Measurements from ENCODE around the gene NSUN6.

Gene NSUN6

DNA sequence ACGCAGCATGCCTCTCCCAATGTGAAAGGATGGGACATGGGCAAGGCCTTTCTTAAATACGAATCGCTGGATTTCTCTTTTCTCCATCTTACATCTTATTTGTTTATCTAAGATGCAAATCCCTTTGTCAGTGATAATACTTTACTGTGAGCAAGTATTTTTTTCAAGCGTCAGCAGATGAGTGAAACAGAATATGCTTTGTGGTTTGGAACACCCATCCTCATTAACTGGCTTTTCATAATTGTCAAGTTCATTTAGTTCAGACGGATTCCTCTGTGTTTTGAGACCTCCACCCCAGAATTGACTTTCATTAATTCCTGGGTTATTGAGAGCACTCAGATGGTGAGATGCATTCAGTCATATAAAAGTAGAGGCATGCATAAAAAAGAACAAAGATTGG lies 149.8 kb downstream of the NSUN6 start:
- no peak for DNase-seq (ENCODE audit: low read depth in 2 of 2)

DNA sequence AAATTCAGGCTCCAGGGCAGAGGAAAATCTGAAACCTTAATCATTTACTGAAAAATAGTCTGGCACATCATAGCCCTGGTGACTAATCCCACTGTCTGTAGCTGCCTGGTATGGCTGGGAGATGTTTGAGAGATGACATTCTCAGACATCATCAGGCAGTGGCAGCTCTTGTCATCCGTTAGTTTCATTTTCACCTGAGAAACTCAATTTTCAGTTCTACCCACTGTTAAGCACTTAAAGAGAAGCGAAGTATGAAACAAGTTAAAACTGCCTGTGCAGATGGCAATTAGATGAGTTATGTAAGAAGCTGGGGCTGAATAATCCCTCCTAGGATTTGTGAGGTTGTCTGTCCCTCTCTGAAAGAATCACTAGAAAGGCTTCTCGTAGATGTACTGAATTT lies 150.2 kb downstream of the NSUN6 start:
- DNase-seq (ENCODE audit: low read depth in 2 of 2), result peak in 1 of 2 donors; percentile 1

GRCh38 chr10:18500576-18500975 lies 150.8 kb downstream of the NSUN6 start:
- DNase-seq (ENCODE audit: low read depth in 2 of 2), result no peak

DNA sequence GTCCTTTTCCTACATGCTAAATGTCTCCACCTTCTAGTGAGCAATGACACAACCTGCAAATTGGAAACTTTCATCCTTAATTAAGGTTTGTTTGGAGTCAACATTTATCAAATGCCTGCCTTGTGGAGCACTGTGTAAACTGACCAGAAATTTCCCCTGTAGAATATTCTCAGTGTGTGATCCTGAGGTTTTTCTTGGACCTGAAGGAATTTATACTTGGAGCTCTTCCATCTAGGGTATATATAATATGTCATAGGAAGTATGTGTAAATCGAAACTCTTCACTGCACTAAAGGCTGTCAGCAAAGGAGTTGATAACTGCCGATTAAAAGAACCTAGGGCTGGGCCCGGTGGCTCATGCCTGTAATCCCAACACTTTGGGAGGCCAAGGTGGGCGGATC lies 152.4 kb downstream of the NSUN6 start:
- DNase-seq (ENCODE audit: low read depth in 2 of 2), result no peak

DNA sequence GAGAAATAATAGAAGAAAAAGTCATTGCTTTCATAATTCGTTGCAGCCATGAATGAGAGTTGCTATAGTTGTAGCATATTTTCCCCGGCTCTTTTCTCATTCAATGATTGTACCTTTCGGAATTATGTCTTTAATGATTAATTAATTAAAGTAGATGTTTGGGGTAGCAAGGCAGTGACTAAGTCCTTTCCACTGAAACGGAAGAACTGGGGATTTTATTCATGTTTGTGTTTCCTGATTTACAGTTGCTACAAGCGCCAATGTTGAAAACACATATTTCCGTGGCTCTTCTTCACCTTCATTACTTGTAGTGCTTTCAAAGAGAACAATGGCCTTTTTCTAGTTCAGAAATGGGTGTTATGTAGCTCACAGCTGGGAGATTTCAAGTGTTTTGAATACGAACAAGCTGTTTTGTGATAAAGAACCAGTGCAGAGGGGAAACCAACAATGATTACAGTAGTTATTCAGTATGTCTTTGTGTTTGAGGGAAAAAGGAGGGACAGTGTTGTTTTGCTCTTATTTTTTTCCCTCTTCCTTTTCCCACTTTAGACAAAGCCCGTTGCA lies 153.5 kb downstream of the NSUN6 start:
- no peak for DNase-seq (ENCODE audit: low read depth in 2 of 2)

All from stimulated activated CD4-positive, alpha-beta T cell treated with anti-CD3 and anti-CD28 coated beads, Interleukin-4, amount 100 ng/mL, for 48 hours (primary cell).